HG02884 (cell line): ENCODE measurements around the gene NMNAT2.

Experiments used
- ATAC-seq: cut with Tn5 transposase; IDR thresholded peaks from one replicate; pipeline ENCODE4 v1.9.1; 2021; ENCODE audit warnings: mild to moderate bottlenecking, moderate library complexity; ENCODE audit not compliant: unreplicated experiment

Gene NMNAT2

DNA sequence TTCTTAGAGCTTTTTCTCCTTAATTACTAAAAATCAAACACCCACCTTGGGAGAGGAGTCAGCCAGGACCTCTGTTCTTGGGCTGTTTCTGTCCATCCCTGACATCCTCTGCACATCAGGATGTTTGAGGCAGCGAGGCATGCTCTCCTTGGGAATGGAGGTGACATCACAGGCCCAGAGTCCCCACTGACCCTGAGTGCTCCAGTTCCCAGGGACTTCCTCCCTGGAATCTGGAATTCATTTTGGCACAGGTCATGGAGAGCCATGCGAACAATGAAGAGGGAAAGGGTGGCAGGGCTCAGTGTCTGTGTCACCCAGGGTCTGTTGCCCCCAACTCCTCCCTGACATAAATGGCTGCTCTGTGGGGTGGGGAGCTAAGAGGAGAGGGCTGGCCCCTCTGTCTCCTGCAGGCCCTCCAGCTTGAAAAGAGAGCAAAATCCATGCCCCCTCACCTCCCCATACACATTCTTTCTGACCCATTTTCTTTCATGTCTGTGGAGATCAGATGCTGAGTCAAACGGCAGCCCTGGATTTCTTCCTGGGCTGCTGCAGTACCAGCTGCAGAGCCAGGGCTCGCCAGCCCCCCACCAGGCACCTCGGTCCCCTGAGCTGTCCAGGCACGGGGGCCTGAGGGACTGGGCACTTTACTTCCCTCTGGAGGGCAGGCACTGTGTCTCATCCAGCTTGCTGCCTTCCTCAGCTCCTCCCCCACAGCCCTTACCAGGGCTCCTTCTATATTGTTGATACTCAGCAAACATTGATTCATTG lies 102.0 kb downstream of the NMNAT2 start:
- no peak for ATAC-seq

DNA sequence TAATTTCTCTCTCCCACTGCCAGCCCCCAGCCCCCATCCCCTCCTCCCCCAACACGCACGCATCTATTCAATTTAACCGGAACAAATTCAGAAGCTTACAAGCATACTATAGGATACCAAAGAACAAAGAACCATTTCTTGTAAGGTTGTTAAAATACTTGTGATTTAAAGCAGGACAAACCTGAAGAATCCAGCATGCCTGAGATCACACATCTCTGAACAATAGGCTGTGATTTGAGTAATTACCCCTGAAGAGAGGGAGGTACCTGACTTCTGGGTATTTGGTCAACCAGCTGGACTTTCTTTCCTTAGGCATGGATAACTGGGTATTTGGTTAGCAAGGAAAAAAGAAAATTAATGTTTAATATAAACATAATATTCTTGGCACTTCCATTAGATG lies 105.1 kb downstream of the NMNAT2 start:
- ATAC-seq, result no peak

DNA sequence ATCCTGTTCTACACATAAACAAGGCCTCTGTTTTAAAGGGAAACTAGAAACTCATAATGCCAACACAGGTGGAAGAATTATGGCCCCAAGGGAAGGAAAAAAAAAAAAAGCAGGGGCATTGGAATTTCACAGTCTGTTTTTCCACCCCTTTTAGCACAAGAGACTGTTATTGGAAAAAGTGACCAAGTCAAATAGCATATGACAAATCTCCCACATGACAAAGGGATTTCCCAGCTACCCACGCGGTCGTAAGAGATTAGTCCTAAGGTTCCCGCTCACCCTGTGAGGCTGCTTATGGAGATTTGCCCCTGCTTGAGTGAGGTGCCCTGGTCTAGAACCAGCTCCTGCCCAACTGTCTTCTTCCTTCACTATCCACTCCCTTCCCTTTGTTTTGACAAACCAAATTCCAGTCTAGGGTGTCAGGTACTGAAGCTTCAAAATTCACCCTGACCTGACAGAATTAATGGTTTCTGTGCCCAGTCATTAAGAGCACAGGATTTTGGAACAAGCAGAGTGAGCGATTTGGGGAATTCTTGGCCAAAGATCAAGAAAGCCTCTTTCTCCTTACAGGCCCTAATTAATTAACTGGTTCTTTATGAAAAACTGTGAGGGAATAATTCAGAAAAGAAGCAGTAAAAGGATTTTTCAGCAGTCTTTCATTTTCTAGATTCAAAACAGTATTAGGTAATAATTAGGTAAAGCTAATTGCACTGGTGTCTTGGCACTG lies 107.3 kb downstream of the NMNAT2 start:
- no peak for ATAC-seq

DNA sequence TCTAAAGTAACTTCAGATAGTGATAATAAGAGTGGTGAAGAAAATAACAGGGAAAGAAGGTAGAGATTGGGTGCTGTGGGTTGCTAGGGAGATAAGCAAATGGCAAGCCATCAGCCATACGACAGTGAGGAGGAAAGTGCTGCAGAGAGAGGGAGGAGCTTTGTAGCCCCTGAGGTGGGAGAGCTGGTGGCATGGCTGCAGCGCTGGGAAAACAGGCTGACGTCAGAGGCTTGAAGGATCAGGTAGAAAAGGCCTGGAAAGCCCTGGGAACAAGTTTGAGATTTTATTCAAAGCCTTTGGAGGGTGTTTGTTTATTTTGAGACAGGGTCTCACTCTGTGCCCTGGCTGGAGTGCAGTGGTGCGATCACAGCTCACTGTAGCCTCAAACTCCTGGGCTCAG lies 109.5 kb downstream of the NMNAT2 start:
- no peak for ATAC-seq

DNA sequence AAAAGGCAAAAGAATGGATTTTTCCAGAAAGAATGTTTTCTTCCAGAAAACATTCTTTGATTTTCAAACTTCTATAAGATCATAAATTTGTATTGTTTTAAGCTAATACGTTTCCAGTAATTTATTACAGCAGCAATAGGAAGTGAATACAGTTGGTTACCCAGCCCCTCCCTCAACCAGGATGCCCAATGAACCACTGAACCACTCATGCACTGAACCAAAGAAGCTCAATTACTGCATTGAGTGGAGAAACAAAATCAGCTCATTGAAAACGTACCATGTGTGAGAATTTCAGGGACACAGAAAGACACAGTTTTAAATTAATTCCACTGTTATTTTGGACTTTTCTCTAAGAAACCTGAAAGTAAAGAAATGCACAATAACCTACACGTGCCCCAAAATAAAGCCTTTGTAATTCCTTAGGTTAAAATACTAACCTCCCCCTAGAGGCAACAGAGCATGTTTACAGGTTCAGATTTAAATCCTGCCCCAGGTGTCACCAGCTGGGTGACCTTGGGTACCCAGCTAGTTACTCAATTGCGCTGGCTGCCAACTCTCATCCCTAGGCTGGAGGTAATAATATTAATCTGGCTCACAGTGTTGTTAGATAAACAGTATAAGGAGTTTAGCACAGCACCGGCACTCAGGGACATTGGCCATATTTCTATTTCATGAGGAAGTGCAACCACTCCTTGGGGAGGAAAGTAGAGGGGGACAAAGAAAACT lies 111.7 kb downstream of the NMNAT2 start:
- no peak for ATAC-seq

DNA sequence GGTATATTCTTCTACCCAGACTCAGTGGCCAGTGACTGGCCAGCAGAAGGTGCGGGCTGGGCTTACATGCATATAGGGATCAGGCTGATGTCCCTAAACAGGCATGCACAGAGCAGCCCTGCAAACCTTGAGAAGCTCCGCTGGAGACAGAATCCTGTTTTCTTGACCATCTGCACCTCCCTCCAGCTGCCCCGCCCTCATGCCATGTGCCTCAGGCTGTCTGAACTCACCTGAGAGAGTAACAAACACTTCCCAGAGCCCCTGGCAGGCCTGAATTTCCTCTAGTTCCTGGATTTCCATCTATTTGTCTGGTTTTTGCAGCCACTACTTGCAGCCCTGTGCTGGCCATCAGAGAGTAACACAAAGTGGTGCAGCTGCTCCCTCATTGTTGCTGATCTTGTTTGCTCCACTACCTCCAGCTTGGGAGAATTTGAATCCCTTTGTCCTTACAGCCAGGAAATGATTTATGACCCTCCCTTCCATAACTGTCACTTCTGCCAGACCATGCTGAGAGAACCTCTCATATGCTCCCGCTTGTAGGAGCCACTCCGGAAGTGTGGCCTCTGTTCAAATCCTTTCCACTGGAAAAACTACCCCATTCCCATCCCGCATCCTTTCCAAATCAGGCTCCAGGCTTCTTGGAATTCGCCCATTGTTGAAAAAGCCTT lies 113.6 kb downstream of the NMNAT2 start:
- no peak for ATAC-seq

DNA sequence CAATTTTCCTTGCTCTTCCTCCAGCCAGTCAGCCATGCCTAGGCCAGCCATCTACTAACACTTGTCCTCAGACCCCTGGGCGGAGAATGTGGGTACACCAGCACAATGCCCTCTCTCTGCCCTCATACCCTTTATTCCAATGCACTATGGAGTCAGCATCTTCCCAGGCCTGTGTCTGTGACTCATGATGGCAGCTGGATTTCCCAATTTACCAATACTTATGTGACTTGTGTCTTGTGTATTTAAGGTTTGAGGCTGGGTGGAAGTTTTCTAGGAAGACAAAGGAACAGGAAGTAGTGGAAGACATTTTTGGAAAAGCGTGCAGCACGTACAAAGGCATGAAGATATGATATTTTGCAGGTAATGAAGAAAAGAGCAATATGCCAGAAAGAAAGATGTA lies 114.3 kb downstream of the NMNAT2 start:
- no peak for ATAC-seq

DNA sequence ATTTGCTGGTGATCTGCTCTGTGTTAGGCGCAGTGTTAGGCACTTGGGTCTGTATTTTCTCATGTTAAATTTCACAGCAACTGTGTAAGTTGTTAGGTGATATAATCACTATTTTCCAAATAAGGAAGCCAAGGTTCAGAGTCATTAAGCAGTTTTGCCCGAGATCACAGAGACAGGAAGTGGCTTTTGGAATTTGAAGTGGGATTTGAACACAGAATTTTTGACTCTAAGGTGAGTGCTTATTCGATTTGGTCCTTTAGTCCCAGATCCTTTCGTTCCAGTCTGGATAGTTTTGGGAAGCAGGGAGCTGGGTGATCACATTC lies 114.9 kb downstream of the NMNAT2 start:
- no peak for ATAC-seq

DNA sequence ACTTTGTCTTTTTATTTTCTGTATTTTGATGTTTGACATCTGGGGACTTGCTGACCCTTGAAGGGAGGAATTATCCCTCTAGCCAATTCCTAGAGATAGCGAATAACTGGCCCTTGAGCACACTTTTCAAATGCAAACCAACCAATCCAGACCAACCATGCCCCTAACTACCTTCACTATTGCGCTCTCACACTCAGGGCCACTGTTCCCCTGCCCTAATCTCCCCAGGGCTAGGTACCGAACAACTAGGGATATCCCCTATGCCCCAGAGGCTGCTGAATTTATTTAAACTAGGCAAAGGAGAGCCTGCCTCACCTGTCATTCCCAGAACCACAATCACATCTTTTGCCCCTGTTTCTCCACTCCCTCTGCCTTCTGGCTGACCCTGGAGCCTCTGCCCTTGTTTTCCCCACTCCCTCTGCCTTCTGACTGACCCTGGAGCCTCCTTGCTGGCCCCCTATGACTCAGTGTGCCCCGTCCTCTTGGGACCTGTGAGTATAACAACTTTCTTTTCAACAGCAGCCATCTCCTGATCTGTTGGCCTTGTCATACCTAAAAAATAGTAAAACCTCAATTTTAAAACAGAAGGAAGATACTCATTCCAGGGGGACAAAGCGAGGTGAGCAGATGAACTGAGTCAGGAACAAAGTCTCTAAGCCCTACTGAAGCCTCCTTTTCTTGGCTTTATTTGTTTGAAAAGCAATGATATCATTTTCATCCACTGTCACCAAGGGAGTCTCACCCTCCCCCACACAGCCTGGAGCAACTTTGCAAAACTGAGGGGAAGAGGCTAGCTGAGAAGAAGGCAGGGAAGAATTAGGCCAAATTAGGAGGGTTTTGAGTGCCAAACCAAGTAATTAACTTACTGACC lies 115.5 kb downstream of the NMNAT2 start:
- ATAC-seq, result no peak

DNA sequence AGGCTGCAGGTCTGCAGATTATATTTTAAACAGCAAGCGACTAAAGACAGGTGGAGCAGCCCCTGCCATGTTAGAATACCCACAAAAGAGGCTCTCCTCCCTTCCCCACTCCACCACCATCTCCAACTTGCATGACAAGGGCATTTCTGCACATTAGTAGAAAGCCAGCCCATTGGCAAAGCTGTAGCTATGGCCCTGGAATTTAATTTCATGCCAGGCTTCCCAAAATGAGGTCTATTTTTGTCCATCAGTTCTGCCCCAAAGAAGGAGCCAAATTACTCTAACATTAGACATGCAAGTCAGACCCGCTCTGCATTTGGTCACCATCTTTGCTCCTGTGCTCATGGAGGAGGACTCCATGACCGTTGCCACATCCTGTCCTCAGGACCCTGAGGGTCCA lies 116.9 kb downstream of the NMNAT2 start:
- ATAC-seq, result no peak

DNA sequence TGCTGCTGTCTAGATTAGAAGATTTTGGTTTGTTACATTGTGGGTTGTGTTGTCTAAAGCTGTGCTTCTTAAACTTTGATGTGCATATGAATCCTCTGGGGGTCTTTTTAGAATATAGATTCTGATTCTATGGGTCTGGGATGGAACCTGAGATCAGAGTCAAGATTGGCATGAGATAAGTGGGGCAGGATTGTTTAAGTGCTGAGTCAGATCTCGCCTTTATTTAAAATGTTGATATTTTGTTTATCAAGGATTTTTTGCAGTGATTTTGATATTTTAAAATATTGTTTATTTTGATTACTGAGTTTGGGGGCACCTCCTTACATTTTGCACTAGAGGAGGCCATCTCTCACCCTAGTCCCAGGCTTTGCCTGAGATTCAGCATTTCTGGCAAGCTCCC lies 117.4 kb downstream of the NMNAT2 start:
- ATAC-seq, result no peak

DNA sequence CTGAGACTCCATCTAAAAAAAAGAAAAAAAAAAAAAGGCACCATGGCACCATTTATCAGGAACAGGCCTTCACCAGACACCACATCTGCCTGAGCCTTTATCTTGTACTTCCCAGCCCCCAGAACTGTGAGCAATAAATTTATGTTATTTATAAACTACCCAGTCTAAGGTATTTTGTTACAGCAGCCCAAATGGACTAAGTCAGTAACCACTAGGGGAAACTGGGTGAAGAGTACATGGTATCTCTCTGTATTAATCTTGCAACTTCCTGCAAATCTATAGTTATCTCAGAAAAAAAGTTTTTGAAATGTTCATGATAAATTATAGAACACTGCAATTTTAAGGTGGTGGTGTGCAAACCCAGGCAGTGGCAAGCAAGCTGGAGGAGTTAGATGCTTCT lies 117.8 kb downstream of the NMNAT2 start:
- ATAC-seq, result no peak

DNA sequence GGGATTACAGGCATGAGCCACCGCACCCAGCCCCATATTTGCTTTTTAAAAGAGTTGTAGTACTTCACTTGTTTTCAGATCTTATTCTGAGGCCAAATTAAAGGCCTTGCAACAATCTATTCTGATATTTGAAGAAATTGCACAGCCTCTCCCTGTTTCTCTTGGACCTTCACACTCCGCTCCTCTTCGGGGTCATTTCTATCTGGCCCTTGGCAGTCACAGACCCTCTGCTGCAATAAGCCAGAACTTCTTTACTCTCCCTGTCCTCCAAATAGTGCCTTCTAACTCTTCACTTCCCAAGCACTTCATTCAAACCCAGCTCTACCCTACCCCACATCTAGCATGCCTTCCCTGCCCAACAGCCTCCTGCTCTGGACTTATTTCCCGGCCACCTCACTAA lies 121.4 kb downstream of the NMNAT2 start:
- no peak for ATAC-seq

DNA sequence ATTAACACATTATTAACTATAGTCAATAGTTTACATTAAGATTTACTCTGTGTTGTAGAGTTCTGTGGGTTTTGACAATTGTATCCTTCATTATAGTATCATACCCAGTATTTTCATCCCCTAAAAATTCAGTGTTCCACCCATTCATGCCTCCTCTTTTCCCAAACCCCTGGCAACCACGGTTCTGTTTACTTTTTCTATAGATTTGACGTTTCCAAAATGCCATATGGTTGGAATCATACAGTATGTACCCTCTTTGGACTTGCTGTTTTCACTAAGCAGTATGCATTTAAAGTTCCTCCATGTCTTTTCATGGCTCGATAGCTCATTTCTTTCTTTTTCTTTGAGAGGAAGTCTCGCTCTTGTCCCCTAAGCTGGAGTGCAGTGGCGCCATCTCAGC lies 122.7 kb downstream of the NMNAT2 start:
- ATAC-seq, result no peak

DNA sequence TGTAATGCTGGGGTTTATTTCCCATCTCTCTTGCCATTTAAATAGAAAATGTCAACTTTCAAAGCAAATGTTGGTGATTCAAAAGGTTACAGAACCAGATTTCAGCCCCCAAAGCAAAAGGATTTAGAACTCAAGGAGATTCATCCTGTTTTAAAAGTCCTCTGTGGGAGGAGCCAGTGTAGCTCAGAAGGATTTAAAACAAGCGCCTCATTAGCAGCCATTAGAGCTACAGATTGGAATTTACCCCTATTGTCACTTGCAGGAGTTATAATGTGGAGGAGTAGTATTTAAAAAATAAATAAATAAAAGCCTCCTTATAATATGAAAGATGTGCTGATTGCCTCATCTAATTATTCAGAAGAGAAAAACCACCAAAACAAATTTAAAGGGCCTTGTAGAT lies 124.3 kb downstream of the NMNAT2 start:
- no peak for ATAC-seq

DNA sequence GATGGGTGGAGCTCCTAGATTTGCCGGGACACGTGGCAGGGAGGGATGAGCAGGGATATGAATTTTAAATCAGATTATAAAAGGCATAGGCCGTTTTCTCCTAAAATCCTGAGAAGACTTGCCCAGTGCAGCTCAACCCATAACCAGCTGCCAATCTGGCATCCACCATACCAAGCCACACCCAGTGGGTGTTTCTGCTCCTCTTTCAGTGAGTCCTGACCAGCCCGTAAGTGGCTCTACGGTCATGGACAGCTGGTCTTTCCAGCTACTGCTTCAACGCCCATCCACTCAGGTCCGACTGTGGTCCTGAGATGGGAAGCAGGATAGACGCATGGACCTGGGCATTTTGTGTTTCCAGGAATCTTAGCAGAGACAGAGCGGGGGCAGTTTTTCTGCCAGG lies 124.9 kb downstream of the NMNAT2 start:
- no peak for ATAC-seq

DNA sequence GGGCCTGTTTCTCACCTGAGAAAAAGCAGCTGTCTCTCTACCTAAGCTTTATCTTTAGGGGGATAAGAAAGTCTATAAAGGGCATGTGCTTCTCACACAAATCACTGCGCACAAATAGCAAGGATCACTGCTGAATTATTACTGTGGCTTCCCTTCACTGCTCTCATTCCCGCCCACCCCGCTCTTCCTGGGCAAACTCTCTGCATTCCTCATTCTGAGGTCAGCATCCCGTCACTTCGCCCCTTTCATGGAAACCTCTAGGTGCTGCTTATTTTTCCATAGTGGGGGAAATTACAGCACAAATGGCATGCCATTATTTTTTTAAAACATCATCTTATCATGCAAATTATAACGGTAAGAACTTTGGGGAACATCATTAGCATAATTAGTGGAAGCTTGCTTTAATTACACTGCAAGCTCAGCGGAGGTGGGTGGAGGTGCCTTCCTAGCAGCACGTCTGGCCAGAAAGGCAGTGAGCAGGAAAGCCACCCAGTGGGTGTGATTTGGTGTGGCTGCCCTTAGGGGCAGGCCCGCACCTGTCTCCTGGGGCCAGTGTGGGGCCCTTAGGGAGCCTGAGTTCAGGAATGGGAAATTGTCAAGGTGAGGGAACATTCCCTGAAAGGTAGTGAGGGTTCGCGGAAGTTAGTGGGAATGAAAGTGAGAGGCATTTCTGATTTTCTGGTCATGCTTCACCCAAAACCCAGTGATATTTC lies 126.2 kb downstream of the NMNAT2 start:
- no peak for ATAC-seq

DNA sequence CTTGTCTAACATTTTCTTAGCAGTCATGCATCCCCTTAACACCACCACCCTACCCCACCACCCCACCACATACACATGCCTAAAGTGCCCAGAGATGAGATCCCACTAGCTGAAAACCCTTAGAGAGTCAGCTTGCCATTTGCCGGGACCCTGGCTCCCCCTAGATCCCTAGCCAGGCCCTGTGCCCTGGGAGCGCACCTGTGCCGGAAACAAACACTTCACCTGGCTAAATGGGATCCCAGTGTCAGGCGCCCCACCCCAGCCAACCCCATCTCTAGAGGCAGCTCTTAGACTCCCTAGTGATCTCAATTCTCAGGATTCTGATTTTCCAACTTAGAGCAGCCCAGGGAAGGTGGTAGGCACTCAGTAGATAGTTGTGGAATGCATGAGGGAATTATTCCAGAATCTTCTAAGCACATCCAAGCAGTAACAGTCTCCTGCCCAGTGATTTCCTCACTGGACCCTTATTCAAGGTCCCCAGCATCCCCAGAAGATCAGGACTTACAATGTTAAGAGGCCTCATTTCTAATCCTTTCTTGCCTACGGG lies 126.9 kb downstream of the NMNAT2 start:
- no peak for ATAC-seq

DNA sequence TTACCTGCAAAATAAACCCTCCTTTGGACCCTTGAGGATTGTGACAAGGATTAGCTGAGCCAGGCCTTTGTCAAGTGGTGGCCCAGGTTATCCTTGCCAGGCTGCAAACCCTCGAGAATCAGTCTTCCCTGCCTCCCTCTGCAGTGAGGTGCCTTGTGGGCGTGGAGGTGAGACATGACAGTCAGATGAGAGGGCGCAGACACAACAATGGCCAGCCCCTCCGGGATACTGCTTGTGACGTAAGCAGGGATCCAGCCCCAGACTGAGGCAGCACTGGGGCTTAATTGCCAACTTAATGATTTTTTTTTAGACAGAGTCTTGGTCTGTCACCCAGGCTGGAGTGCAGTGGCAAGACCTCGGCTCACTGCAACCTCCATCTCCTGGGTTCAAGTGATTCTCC lies 127.6 kb downstream of the NMNAT2 start:
- ATAC-seq, result no peak

DNA sequence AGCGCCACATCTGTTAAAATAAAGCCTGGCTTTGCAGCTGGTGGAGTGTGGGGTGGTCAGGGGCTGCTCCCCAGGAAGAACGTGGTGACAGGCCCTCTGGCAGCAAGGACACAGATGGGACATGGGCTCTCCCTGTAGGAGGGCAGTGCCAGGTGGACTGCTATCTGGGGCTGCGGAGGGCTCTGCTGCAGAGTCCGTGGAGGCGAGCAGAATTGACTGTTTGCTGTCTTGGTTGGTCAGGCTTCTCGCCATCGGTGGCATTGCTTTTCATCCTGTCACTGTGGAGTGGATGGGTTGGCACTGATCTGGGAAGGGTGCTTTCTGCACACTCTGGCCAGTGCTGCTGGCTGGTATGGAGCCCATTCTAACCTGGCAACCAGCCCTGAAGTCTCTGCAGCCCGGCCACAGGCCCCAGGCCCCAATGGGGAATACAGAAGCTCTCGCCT lies 129.1 kb downstream of the NMNAT2 start:
- ATAC-seq, result no peak
